Skin epidermis (tissue), 12 donors: ENCODE measurements around the gene CACNB1.
"Not testable (repeated sequence)": the region's sequence is repeated elsewhere in the genome, so short reads cannot be mapped to it uniquely, and the experiment has no call there.

Source experiments
- H3K27ac ChIP-seq, 21 experiments: fragments of 200-600 bp; sonication (generic) in 11 of 21; one replicate each; pipeline ENCODE4 v1.5.0; 2020; ENCODE audit warnings: mild to moderate bottlenecking in 3 of 21, inconsistent platforms in 2 of 21, moderate library complexity in 2 of 21
- H3K4me3 ChIP-seq, 7 experiments: fragments of 200-600 bp; sonication (generic) in 2 of 7; one replicate each; pipeline ENCODE4 v1.5.0; 2020; ENCODE audit warnings: inconsistent platforms in 2 of 7, mild to moderate bottlenecking in 2 of 7, moderate library complexity in 1 of 7

CACNB1 gene

DNA sequence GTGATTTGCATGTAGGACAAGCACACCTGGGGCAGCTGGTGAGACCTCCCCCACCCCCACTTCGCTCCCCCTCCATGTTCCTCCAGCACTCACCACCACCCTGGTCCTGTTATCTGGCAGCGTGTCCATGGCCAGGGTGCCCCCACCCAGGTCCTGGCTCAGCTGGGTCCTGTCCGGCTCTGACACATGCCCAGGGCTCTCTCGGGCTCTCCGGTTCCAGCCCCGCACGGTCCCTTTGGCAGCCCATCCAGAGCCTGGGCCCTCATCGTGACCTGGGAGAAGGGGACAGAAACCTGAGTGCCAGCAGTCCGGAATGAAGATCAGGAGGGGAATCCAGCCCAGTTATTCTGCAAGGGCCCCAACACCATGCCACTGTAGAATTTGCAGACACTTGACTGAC, 57.9 kb downstream of the CACNB1 start:
- Histone ChIP-seq H3K27ac (peak overlapping the region in 16 of 21 experiments; percentile 2 to 83 (median 57)), H3K4me3 (no peak overlapping the region)

DNA sequence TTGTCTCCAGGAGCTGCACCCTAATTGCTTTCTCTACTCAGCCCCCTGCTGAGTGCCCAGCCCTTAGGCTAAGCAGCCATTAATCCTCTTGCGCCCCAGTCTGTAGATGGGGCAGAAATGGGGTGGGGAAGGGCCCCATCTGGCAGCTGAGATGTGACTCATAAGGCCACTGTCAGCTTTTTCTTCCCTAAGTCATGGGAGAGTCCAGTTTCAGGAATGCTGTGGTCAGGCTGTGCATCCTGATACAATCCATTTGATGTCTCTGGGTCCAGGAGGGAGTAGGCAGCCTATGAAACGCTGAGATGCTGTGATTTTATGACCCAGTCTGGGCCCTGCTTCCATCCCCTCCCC, 58.3 kb downstream of the CACNB1 start:
- Histone ChIP-seq H3K27ac (peak overlapping the region in 17 of 21 experiments; percentile 2 to 83 (median 54)), H3K4me3 (no peak overlapping the region)

DNA sequence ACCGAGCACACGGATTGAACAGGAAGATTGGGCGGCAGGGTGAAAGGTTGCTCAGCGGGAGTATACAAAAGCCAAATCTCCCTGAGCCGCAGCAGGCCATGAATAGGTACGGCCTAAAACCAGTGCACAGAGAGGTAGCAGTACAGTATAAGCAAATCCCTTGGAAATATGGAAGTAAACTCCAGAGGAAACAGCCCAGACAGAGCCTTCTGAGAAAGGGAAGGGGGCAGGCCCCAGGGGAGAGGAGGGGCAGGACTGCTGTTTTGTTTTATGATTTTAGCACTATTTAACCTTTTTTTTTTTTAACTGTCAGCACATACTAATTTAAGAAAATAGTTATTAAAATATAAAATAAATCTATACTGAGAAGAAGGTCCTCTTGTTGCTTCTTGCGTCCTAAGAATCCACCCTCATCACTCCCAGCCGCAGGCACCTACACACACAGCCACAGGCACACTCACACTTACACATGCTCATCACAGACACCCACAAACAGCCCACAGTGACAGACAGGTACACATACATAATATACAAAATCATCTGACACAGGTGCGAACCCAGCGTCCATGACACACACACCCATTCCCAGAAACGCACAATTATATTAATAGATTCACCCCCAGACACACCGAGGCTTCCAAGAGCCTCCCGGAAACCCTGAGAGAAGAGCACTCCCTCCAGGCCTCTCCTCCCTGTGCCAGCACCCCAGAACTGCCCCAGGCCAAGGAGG, 58.9 kb downstream of the CACNB1 start:
- H3K27ac ChIP-seq = peak overlapping the region in 15 of 21 experiments; percentile 8 to 83 (median 54)
- H3K4me3 ChIP-seq = no peak overlapping the region

DNA sequence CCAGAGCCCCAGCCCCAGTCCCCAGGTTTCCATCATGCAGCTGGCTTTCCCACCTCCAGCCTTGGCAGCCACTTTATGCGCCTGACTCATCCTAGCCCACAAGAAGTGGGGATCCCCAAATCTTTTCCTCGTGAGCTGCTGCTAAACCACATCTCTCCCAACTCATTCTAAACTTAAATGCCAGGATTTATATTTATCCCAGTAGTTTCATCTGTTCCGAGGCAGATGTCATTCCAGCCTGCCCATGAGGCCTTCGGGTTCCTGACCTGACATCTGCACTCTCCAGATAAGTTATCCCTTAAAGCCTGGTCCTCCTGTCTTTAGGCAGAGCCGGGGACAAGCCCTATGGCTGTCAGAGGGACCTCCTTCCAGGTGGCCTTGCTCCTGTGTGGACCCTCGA, 62.6 kb downstream of the CACNB1 start:
- no peak overlapping the region for H3K4me3 ChIP-seq
- peak overlapping the region in 9 of 21 experiments; percentile 36 to 83 (median 62) for H3K27ac ChIP-seq

DNA sequence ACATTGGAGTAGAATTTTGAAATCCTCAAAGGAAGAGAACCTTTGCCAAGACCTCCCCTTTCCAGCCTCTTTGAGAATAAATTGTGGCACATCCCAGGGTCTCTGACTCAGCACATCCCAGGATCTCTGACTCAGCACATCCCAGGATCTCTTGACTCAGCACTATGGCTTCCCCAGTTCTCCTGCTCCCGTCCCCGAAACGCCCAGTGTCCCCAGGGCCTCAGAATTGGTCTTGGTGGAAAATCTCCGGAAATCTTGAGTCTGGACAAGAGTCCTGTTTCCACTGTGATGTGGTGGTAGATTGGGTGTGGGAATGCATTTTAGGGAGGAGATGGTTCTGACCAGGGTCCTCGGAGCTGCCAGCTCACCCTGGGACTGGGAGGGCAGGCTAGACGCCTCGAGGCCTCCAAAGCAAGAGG, 65.3 kb downstream of the CACNB1 start:
- peak overlapping the region in 14 of 21 experiments; percentile 5 to 82 (median 54) for H3K27ac ChIP-seq
- H3K4me3 ChIP-seq = no peak overlapping the region

GRCh38 chr17:39131616-39132015, 65.9 kb downstream of the CACNB1 start:
- no peak overlapping the region for H3K4me3 ChIP-seq
- H3K27ac ChIP-seq = peak overlapping the region in 10 of 21 experiments; percentile 11 to 82 (median 48)

GRCh38 chr17:39130205-39130604, 67.3 kb downstream of the CACNB1 start:
- Histone ChIP-seq H3K27ac (no peak overlapping the region), H3K4me3 (no peak overlapping the region)

DNA sequence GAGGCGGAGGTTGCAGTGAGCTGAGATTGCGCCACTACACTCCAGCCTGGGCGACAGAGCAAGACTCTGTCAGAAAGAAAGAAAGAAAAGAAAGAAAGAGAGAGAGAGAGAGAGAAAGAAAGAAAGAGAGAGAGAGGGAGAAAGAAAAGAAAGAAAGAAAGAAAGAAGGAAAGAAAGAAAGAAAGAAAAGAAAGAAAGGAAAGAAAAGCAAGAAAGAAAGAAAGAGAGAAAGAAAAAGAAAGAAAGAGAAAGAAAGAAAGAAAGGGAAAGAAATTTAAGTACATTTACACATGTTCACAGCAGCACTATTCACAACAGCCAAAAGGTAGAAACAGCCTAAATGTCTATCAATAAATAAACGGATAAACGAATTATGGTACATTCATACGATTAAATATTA, 67.9 kb downstream of the CACNB1 start:
- not testable (repeated sequence) for H3K27ac ChIP-seq, H3K4me3 ChIP-seq

DNA sequence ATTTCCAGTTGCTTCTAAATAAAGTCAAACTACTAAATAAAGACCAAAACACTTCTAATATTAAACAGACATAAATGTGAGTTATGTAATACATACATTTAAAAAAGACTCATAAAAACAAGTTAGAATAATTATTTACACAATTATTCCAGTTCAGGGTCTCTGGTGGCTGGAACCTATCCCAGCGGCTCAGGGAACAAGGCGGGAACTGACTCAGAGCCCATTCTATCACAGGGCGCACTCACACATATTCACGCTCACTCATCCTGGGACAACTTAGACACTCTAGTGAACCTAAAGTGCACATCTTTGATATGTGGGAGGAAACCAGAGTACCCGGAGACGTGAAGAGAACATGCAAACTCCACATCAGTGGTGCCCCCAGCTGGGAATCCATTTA, 71.0 kb downstream of the CACNB1 start:
- no peak overlapping the region for H3K27ac ChIP-seq
- H3K4me3 ChIP-seq = no peak overlapping the region

GRCh38 chr17:39125143-39125875, 72.2 kb downstream of the CACNB1 start:
- Histone ChIP-seq H3K27ac (no peak overlapping the region), H3K4me3 (no peak overlapping the region)

- Histone ChIP-seq H3K4me3 (no peak overlapping the region), H3K27ac (no peak overlapping the region)
Measured at GRCh38 chr17:39123627-39124026, 73.8 kb downstream of the CACNB1 start.
